ENCODE measurements around the gene NFASC. TPM values are rescaled to one million over a fixed set of nuclear protein-coding genes. Genes with fewer than 3 reads are reported as not detected.
A peak's percentile ranks its signal among the peaks of the same experiment; 100 is the strongest.

Gene NFASC
- total RNA-seq, 1 donor from 2014 or later, result 0.05 TPM

GRCh38 chr1:204928671-204929486, 58.2 kb downstream of the NFASC start:
- no peak for DNase-seq (ENCODE audit: low read depth)

GRCh38 chr1:204929487-204930154, 59.0 kb downstream of the NFASC start:
- no peak for DNase-seq (ENCODE audit: low read depth)

GRCh38 chr1:204930155-204930523, 59.5 kb downstream of the NFASC start:
- DNase-seq (ENCODE audit: low read depth), result no peak

GRCh38 chr1:204931313-204931712, 60.7 kb downstream of the NFASC start:
- DNase-seq (ENCODE audit: low read depth), result no peak

GRCh38 chr1:204931768-204932572, 61.3 kb downstream of the NFASC start:
- DNase-seq (ENCODE audit: low read depth), result no peak

GRCh38 chr1:204932573-204932909, 61.9 kb downstream of the NFASC start:
- no peak for DNase-seq (ENCODE audit: low read depth)

GRCh38 chr1:204935155-204935554, 64.5 kb downstream of the NFASC start:
- no peak for DNase-seq (ENCODE audit: low read depth)

- DNase-seq (ENCODE audit: low read depth), result no peak
Observed at GRCh38 chr1:204936765-204937164, 66.1 kb downstream of the NFASC start.

GRCh38 chr1:204937901-204938300, 67.2 kb downstream of the NFASC start:
- no peak for DNase-seq (ENCODE audit: low read depth)

- DNase-seq (ENCODE audit: low read depth), result no peak
Observed at GRCh38 chr1:204940591-204940990, 69.9 kb downstream of the NFASC start.

- DNase-seq (ENCODE audit: low read depth), result peak; percentile 36
Observed at GRCh38 chr1:204941421-204942338, 71.0 kb downstream of the NFASC start.

GRCh38 chr1:204943495-204943894, 72.8 kb downstream of the NFASC start:
- no peak for DNase-seq (ENCODE audit: low read depth)

GRCh38 chr1:204944662-204945061, 74.0 kb downstream of the NFASC start:
- DNase-seq (ENCODE audit: low read depth), result no peak

GRCh38 chr1:204945565-204945977, 74.9 kb downstream of the NFASC start:
- DNase-seq (ENCODE audit: low read depth), result peak; percentile 26

- no peak for DNase-seq (ENCODE audit: low read depth)
Observed at GRCh38 chr1:204946640-204947039, 76.0 kb downstream of the NFASC start.

GRCh38 chr1:204947338-204947737, 76.7 kb downstream of the NFASC start:
- DNase-seq (ENCODE audit: low read depth), result no peak

GRCh38 chr1:204947747-204948146, 77.1 kb downstream of the NFASC start:
- no peak for DNase-seq (ENCODE audit: low read depth)

GRCh38 chr1:204950353-204951001, 79.8 kb downstream of the NFASC start:
- DNase-seq (ENCODE audit: low read depth), result no peak

GRCh38 chr1:204958317-204959307, 88.0 kb downstream of the NFASC start:
- DNase-seq (ENCODE audit: low read depth), result no peak

GRCh38 chr1:204959374-204959773, 88.7 kb downstream of the NFASC start:
- no peak for DNase-seq (ENCODE audit: low read depth)

Data from renal cortical epithelial cell (primary cell).